ENCODE measurements around the gene TCF7L2.

TCF7L2 gene

DNA sequence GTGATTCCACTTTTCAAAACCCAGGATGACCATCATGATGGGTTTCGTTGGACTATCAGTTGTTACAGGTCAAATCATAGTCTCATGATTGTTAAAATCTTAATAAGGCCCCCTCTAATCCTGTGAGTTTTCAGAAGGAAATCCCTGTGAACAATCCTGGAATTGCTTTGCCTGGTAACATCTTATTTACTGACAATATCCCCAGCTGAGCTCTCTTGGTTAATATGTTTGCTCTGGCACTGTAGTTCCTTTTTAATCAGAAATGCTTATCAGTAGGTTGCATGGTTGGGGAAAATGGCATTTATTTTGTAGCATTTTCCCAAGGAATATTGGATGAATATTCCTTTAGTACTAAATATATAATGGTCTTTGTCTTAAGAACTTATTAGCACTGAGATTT lies 163.9 kb downstream of the TCF7L2 start:
- no peak for DNase-seq (ENCODE audit: low spot score)
- TF ChIP-seq, protein P1, sequence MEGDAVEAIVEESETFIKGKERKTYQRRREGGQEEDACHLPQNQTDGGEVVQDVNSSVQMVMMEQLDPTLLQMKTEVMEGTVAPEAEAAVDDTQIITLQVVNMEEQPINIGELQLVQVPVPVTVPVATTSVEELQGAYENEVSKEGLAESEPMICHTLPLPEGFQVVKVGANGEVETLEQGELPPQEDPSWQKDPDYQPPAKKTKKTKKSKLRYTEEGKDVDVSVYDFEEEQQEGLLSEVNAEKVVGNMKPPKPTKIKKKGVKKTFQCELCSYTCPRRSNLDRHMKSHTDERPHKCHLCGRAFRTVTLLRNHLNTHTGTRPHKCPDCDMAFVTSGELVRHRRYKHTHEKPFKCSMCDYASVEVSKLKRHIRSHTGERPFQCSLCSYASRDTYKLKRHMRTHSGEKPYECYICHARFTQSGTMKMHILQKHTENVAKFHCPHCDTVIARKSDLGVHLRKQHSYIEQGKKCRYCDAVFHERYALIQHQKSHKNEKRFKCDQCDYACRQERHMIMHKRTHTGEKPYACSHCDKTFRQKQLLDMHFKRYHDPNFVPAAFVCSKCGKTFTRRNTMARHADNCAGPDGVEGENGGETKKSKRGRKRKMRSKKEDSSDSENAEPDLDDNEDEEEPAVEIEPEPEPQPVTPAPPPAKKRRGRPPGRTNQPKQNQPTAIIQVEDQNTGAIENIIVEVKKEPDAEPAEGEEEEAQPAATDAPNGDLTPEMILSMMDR (IDR thresholded peaks at IDR 0.05; ENCODE audit: borderline replicate concordance, control extremely low read depth, extremely low read depth, insufficient read depth, missing control alignments) = no peak
- in situ Hi-C loops (cut with MboI; ENCODE audit: low sequenced_read_pairs, unreplicated experiment) = no loop called here

DNA sequence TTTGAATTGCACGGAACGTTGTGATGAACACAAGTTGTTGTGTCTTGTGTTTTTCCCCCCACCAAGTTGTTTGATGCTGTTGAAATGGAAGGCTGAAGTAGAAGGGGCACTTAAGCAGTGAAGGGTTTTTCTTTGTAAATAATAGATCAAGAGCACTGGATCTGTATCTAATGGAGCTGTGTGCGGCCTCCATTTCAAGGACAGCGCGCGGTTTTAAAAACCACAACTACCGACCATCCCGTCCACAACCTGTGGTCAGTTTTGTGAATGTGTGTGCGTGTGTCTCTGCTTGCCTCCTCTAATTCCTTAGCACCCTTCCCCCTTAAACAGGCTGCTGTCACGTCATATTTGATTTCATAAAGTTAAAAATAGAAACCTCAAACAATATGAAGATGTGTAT lies 165.5 kb downstream of the TCF7L2 start:
- in situ Hi-C loops (cut with MboI; ENCODE audit: low sequenced_read_pairs, unreplicated experiment) = no loop called here
- DNase-seq (ENCODE audit: low spot score) = no peak
- TF ChIP-seq, protein P1 (IDR thresholded peaks at IDR 0.05; ENCODE audit: borderline replicate concordance, control extremely low read depth, extremely low read depth, insufficient read depth, missing control alignments) = no peak

DNA sequence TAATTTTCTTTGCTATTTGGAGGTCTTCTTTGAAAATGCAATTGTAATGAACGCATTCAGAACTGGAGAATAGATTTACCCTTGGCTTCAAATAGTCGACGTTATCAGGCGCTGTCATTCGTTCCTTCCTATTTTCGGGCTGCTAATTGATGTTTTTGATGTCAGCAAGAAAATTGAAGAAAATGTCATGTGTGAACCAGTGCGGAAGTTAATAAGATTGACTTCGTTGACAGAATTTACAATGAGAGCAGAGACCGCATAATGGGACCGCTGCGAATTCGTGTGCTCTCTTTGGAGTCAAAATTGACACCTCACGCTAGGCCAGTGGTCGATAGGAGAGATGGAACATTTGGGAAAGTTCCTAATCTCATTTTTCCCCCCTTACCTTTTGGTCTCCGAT lies 168.8 kb downstream of the TCF7L2 start:
- in situ Hi-C loops (cut with MboI; ENCODE audit: low sequenced_read_pairs, unreplicated experiment) = no loop called here
- DNase-seq (ENCODE audit: low spot score) = no peak
- TF ChIP-seq, protein P1 (IDR thresholded peaks at IDR 0.05; ENCODE audit: borderline replicate concordance, control extremely low read depth, extremely low read depth, insufficient read depth, missing control alignments) = no peak

DNA sequence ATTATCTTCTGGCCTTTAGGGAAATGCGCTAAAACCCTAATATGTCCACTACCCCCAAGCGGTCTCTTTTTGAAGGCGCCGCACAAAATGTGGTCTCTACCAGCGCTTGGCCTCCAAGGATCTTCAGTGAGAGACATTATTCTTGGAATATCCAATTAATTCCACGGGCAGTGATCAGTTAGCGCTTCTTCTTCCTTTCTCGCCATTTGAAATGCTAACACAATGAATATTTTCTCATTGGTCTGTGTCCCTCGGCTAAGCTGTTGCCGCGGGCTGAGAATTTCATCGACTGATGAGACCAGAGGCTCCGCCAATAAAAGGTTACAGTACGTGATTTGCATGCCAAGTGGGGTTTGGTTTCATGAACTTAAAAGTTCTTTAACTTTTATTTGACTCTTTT lies 169.8 kb downstream of the TCF7L2 start:
- DNase-seq (ENCODE audit: low spot score) = no peak
- TF ChIP-seq, protein P1 (IDR thresholded peaks at IDR 0.05; ENCODE audit: borderline replicate concordance, control extremely low read depth, extremely low read depth, insufficient read depth, missing control alignments) = no peak
- in situ Hi-C loops (cut with MboI; ENCODE audit: low sequenced_read_pairs, unreplicated experiment) = no loop called here

DNA sequence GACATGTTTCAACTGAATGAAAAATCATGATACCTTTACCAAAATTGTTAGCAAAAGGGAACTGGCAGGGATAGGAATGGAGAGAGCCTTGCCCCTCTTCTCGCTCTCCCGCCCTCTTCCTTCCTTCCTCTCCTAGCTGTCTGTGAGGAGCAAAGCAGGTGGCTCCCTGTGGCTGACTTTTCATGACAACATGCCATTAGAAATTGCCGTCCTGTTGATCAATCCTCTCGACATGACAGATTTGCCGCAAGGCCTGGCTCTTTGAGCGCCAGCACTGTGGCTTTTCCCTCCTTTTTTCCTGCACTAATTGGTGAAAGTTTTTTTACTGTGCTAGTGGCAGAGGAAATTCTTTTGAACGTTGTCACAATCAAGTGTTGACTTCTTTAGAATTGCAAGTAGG lies 171.1 kb downstream of the TCF7L2 start:
- no peak for DNase-seq (ENCODE audit: low spot score)
- in situ Hi-C loops (cut with MboI; ENCODE audit: low sequenced_read_pairs, unreplicated experiment) = no loop called here

DNA sequence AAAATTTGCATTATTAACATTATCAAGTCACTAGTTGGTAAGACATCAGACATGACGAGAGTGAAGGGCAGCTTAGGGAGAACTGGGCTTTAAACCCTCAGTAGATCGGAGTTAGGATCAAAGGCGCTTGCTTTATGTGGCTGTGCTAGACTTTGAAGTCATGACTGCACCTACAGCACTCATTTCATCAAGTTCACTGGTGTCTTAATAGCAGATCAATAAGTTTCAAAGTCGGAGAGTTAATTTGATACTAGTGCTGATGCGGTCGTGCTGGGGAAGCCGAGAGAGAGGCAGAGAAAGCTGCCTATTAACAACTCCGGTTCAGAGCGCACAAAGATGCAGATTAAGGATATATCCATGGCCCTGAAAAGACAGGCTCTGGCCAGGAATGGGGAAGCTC lies 172.9 kb downstream of the TCF7L2 start:
- TF ChIP-seq, protein P1 (IDR thresholded peaks at IDR 0.05; ENCODE audit: borderline replicate concordance, control extremely low read depth, extremely low read depth, insufficient read depth, missing control alignments) = no peak
- DNase-seq (ENCODE audit: low spot score) = no peak
- in situ Hi-C loops (cut with MboI; ENCODE audit: low sequenced_read_pairs, unreplicated experiment) = no loop called here

More for the DNA sequence above, 171.1 kb downstream of the TCF7L2 start:
- TF ChIP-seq, protein P1 (IDR thresholded peaks at IDR 0.05; ENCODE audit: borderline replicate concordance, control extremely low read depth, extremely low read depth, insufficient read depth, missing control alignments) = no peak

DNA sequence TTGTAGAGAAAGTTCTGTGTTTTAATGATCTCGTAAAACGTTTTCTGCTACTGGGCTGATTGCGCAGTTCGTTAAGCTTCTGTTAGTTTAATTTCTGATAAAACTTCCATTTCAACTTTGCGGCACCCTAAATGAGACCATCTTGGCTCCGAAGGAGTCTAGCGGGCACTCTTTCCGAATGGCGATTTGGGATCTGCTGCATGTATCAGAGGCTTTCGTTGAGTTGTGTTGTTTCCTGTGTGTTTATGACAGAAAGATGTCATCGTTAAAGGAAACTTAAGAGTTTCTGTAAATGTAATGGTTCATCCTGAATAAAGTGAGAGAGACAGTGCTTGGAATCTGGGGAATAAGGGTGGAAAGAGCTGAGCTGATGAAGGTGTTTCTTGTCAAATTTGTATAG lies 174.7 kb downstream of the TCF7L2 start:
- DNase-seq (ENCODE audit: low spot score) = no peak
- in situ Hi-C loops (cut with MboI; ENCODE audit: low sequenced_read_pairs, unreplicated experiment) = no loop called here
- TF ChIP-seq, protein P1 (IDR thresholded peaks at IDR 0.05; ENCODE audit: borderline replicate concordance, control extremely low read depth, extremely low read depth, insufficient read depth, missing control alignments) = no peak

Data from GM13976 (cell line).